NCI-H1092 (cell line): ENCODE measurements around the gene REV3L.
"Not testable (repeated sequence)": the region's sequence is repeated elsewhere in the genome, so short reads cannot be mapped to it uniquely, and the experiment has no call there.

Experiments
- DNase-seq: peaks from one replicate; lab custom pipeline; 2025; lab: John Stamatoyannopoulos, UW

Gene REV3L

GRCh38 chr6:111300938-111301800 lies 181.8 kb downstream of the REV3L start:
- DNase-seq, result not testable (repeated sequence)

- no peak for DNase-seq
Observed at GRCh38 chr6:111297776-111298175, 185.2 kb downstream of the REV3L start.

GRCh38 chr6:111294374-111294967 lies 188.5 kb downstream of the REV3L start:
- DNase-seq, result no peak

GRCh38 chr6:111291336-111292259 lies 191.4 kb downstream of the REV3L start:
- no peak for DNase-seq

- not testable (repeated sequence) for DNase-seq
Observed at GRCh38 chr6:111290689-111291335, 192.2 kb downstream of the REV3L start.

- not testable (repeated sequence) for DNase-seq
Observed at GRCh38 chr6:111284356-111284755, 198.7 kb downstream of the REV3L start.

- no peak for DNase-seq
Observed at GRCh38 chr6:111283707-111284106, 199.3 kb downstream of the REV3L start.

- no peak for DNase-seq
Observed at GRCh38 chr6:111282515-111282914, 200.5 kb downstream of the REV3L start.

GRCh38 chr6:111280445-111280955 lies 202.5 kb downstream of the REV3L start:
- DNase-seq, result no peak

GRCh38 chr6:111278731-111279130 lies 204.3 kb downstream of the REV3L start:
- DNase-seq, result no peak

- DNase-seq, result no peak
Observed at GRCh38 chr6:111277819-111278218, 205.2 kb downstream of the REV3L start.

- no peak for DNase-seq
Observed at GRCh38 chr6:111276736-111277135, 206.3 kb downstream of the REV3L start.

- DNase-seq, result no peak
Observed at GRCh38 chr6:111276335-111276734, 206.7 kb downstream of the REV3L start.

- no peak for DNase-seq
Observed at GRCh38 chr6:111274593-111275217, 208.3 kb downstream of the REV3L start.

GRCh38 chr6:111270121-111270520 lies 212.9 kb downstream of the REV3L start:
- no peak for DNase-seq

- no peak for DNase-seq
Observed at GRCh38 chr6:111269401-111269970, 213.5 kb downstream of the REV3L start.

GRCh38 chr6:111267764-111268333 lies 215.2 kb downstream of the REV3L start:
- no peak for DNase-seq

GRCh38 chr6:111266276-111266675 lies 216.7 kb downstream of the REV3L start:
- no peak for DNase-seq

GRCh38 chr6:111265842-111266241 lies 217.2 kb downstream of the REV3L start:
- no peak for DNase-seq

- no peak for DNase-seq
Observed at GRCh38 chr6:111263837-111264236, 219.2 kb downstream of the REV3L start.
